Liver (tissue), 3 donors: ENCODE results near the gene LIMS4.
"Not testable (repeated sequence)": the region's sequence is repeated elsewhere in the genome, so short reads cannot be mapped to it uniquely, and the experiment has no call there.

Experiments used
- EGR1 ChIP-seq, 2 donors: IDR thresholded peaks; 2 replicates each; pipeline ENCODE4 v1.6.1; 2016 to 2018; ENCODE audit warnings: antibody characterized with exemption in 2 of 2, low read depth in 2 of 2
- FOXA2 ChIP-seq: IDR thresholded peaks from 2 replicates; pipeline ENCODE4 v1.6.1; 2016; ENCODE audit warnings: antibody characterized with exemption
- GABPA ChIP-seq, 2 donors: IDR thresholded peaks in 1 of 2; conservative IDR thresholded peaks in 1 of 2; 2 replicates each; pipeline ENCODE4 v1.6.1; 2016; ENCODE audit warnings: antibody characterized with exemption in 2 of 2, mild to moderate bottlenecking in 1 of 2, moderate library complexity in 1 of 2
- JUND ChIP-seq, 2 donors: IDR thresholded peaks; 2 replicates each; pipeline ENCODE4 v1.6.1; 2016; ENCODE audit warnings: antibody characterized with exemption in 2 of 2
- NR2F2 ChIP-seq: IDR thresholded peaks from 2 replicates; pipeline ENCODE4 v1.6.1; 2016; ENCODE audit warnings: antibody characterized with exemption
- RAD21 ChIP-seq, 2 donors: IDR thresholded peaks; 2 replicates each; pipeline ENCODE4 v1.6.1; 2016; ENCODE audit warnings: antibody characterized with exemption in 2 of 2, mild to moderate bottlenecking in 2 of 2
- SP1 ChIP-seq: IDR thresholded peaks from 2 replicates; pipeline ENCODE4 v1.6.1; 2018; ENCODE audit warnings: antibody characterized with exemption, mild to moderate bottlenecking
- TAF1 ChIP-seq: conservative IDR thresholded peaks from 2 replicates; pipeline ENCODE4 v1.6.1; 2016; ENCODE audit warnings: antibody characterized with exemption, mild to moderate bottlenecking
- YY1 ChIP-seq: IDR thresholded peaks from 2 replicates; pipeline ENCODE4 v1.6.1; 2016; ENCODE audit warnings: antibody characterized with exemption, mild to moderate bottlenecking
- TF ChIP-seq, protein P1 (sequence below): fragments of 150-350 bp; IDR thresholded peaks from 2 replicates; pipeline ENCODE4 v1.5.1; 2017; ENCODE audit warnings: improper control_type of control experiment, low read depth, low read length; ENCODE audit not compliant: missing input control
- TF ChIP-seq, protein P2 (sequence below): IDR thresholded peaks from 2 replicates; pipeline ENCODE4 v1.6.1; 2016; ENCODE audit warnings: antibody characterized with exemption
- TF ChIP-seq, protein P3 (sequence below): IDR thresholded peaks from 2 replicates; pipeline ENCODE4 v1.6.1; 2016; ENCODE audit warnings: antibody characterized with exemption
- TF ChIP-seq, protein P4 (sequence below): IDR thresholded peaks from 2 replicates; pipeline ENCODE4 v1.6.1; 2016; ENCODE audit warnings: antibody characterized with exemption, mild to moderate bottlenecking
- TF ChIP-seq, protein P5 (sequence below): IDR thresholded peaks from 2 replicates; pipeline ENCODE4 v1.6.1; 2016; ENCODE audit warnings: antibody characterized with exemption
- donor health status: healthy.
- donor health status: healthy.

DNA sequence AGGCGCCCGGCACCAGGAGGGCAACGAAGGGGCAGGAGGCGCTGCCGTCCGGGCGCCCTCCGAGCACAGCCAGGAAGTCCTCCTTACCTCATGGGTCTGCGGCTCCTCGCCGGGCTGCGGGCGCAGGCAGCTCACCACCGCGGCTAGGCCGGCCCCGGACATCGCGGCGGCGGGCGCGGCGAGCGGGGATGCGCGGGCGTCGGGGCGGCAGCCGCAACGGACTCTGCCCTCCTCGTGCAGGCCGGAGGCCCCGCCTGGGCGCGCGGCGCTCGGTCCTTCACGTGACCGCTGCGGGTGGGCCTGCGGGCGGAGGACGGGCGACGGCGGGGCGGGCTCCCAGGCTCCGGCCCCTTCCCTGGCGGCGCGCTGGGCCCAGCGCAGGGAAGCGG lies 49.0 kb downstream of the LIMS4 start:
- TF ChIP-seq, protein P1, sequence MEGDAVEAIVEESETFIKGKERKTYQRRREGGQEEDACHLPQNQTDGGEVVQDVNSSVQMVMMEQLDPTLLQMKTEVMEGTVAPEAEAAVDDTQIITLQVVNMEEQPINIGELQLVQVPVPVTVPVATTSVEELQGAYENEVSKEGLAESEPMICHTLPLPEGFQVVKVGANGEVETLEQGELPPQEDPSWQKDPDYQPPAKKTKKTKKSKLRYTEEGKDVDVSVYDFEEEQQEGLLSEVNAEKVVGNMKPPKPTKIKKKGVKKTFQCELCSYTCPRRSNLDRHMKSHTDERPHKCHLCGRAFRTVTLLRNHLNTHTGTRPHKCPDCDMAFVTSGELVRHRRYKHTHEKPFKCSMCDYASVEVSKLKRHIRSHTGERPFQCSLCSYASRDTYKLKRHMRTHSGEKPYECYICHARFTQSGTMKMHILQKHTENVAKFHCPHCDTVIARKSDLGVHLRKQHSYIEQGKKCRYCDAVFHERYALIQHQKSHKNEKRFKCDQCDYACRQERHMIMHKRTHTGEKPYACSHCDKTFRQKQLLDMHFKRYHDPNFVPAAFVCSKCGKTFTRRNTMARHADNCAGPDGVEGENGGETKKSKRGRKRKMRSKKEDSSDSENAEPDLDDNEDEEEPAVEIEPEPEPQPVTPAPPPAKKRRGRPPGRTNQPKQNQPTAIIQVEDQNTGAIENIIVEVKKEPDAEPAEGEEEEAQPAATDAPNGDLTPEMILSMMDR, result not testable (repeated sequence)
- TF ChIP-seq, protein P2, sequence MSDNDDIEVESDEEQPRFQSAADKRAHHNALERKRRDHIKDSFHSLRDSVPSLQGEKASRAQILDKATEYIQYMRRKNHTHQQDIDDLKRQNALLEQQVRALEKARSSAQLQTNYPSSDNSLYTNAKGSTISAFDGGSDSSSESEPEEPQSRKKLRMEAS, result not testable (repeated sequence)
- TF ChIP-seq, protein P3, sequence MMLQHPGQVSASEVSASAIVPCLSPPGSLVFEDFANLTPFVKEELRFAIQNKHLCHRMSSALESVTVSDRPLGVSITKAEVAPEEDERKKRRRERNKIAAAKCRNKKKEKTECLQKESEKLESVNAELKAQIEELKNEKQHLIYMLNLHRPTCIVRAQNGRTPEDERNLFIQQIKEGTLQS, result not testable (repeated sequence)
- not testable (repeated sequence) for TF ChIP-seq FOXA2; SP1; YY1; JUND (IDR thresholded peaks at IDR 0.05); RAD21 (IDR thresholded peaks at IDR 0.05); EGR1 (IDR thresholded peaks at IDR 0.05; ENCODE audit: low read depth in 2 of 2); GABPA (IDR thresholded peaks at IDR 0.05 in 1 of 2, conservative IDR thresholded peaks at IDR 0.05 in 1 of 2); NR2F2; TAF1
- TF ChIP-seq, protein P4, sequence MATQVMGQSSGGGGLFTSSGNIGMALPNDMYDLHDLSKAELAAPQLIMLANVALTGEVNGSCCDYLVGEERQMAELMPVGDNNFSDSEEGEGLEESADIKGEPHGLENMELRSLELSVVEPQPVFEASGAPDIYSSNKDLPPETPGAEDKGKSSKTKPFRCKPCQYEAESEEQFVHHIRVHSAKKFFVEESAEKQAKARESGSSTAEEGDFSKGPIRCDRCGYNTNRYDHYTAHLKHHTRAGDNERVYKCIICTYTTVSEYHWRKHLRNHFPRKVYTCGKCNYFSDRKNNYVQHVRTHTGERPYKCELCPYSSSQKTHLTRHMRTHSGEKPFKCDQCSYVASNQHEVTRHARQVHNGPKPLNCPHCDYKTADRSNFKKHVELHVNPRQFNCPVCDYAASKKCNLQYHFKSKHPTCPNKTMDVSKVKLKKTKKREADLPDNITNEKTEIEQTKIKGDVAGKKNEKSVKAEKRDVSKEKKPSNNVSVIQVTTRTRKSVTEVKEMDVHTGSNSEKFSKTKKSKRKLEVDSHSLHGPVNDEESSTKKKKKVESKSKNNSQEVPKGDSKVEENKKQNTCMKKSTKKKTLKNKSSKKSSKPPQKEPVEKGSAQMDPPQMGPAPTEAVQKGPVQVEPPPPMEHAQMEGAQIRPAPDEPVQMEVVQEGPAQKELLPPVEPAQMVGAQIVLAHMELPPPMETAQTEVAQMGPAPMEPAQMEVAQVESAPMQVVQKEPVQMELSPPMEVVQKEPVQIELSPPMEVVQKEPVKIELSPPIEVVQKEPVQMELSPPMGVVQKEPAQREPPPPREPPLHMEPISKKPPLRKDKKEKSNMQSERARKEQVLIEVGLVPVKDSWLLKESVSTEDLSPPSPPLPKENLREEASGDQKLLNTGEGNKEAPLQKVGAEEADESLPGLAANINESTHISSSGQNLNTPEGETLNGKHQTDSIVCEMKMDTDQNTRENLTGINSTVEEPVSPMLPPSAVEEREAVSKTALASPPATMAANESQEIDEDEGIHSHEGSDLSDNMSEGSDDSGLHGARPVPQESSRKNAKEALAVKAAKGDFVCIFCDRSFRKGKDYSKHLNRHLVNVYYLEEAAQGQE, result not testable (repeated sequence)
- TF ChIP-seq, protein P5, sequence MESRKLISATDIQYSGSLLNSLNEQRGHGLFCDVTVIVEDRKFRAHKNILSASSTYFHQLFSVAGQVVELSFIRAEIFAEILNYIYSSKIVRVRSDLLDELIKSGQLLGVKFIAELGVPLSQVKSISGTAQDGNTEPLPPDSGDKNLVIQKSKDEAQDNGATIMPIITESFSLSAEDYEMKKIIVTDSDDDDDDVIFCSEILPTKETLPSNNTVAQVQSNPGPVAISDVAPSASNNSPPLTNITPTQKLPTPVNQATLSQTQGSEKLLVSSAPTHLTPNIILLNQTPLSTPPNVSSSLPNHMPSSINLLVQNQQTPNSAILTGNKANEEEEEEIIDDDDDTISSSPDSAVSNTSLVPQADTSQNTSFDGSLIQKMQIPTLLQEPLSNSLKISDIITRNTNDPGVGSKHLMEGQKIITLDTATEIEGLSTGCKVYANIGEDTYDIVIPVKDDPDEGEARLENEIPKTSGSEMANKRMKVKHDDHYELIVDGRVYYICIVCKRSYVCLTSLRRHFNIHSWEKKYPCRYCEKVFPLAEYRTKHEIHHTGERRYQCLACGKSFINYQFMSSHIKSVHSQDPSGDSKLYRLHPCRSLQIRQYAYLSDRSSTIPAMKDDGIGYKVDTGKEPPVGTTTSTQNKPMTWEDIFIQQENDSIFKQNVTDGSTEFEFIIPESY, result not testable (repeated sequence)
